HG03354 (cell line): ENCODE measurements around the gene RAPGEF6.
"Not testable (repeated sequence)": the region's sequence is repeated elsewhere in the genome, so short reads cannot be mapped to it uniquely, and the experiment has no call there.

Source experiments
- ATAC-seq: cut with Tn5 transposase; IDR thresholded peaks from one replicate; pipeline ENCODE4 v1.9.1; 2021; ENCODE audit warnings: mild to moderate bottlenecking; ENCODE audit not compliant: unreplicated experiment, poor library complexity, severe bottlenecking

RAPGEF6 gene

GRCh38 chr5:131406076-131406475 lies 229.0 kb downstream of the RAPGEF6 start:
- no peak for ATAC-seq

- ATAC-seq: no peak
Measured at GRCh38 chr5:131405674-131406073, 229.4 kb downstream of the RAPGEF6 start.

- no peak for ATAC-seq
Measured at GRCh38 chr5:131400585-131400984, 234.4 kb downstream of the RAPGEF6 start.

GRCh38 chr5:131399007-131399406 lies 236.0 kb downstream of the RAPGEF6 start:
- ATAC-seq: not testable (repeated sequence)

GRCh38 chr5:131396630-131397273 lies 238.3 kb downstream of the RAPGEF6 start:
- ATAC-seq: no peak

- ATAC-seq: peak; percentile 84
Measured at GRCh38 chr5:131396015-131396414, 239.0 kb downstream of the RAPGEF6 start.

GRCh38 chr5:131394128-131394527 lies 240.9 kb downstream of the RAPGEF6 start:
- ATAC-seq: peak; percentile 82

GRCh38 chr5:131393498-131393968 lies 241.5 kb downstream of the RAPGEF6 start:
- ATAC-seq: no peak

- ATAC-seq: no peak
Measured at GRCh38 chr5:131392466-131393095, 242.4 kb downstream of the RAPGEF6 start.

GRCh38 chr5:131389869-131390265 lies 245.2 kb downstream of the RAPGEF6 start:
- no peak for ATAC-seq

- no peak for ATAC-seq
Measured at GRCh38 chr5:131389096-131389868, 245.7 kb downstream of the RAPGEF6 start.

GRCh38 chr5:131387255-131387654 lies 247.8 kb downstream of the RAPGEF6 start:
- ATAC-seq: no peak

GRCh38 chr5:131386779-131387178 lies 248.2 kb downstream of the RAPGEF6 start:
- no peak for ATAC-seq

GRCh38 chr5:131386124-131386523 lies 248.9 kb downstream of the RAPGEF6 start:
- no peak for ATAC-seq

GRCh38 chr5:131384616-131385214 lies 250.3 kb downstream of the RAPGEF6 start:
- no peak for ATAC-seq

GRCh38 chr5:131384173-131384572 lies 250.9 kb downstream of the RAPGEF6 start:
- ATAC-seq: no peak

- ATAC-seq: peak; percentile 69
Measured at GRCh38 chr5:131382407-131383395, 252.3 kb downstream of the RAPGEF6 start.

GRCh38 chr5:131381777-131382176 lies 253.3 kb downstream of the RAPGEF6 start:
- peak; percentile 60 for ATAC-seq

GRCh38 chr5:131381021-131381420 lies 254.0 kb downstream of the RAPGEF6 start:
- ATAC-seq: no peak
